CD14-positive monocyte (primary cell): ENCODE measurements around the gene GDPD4. TPM values are rescaled to one million over a fixed set of nuclear protein-coding genes. Genes with fewer than 3 reads are reported as not detected.

Source experiments
- DNase-seq, 3 donors: peaks; one replicate each; pipeline ENCODE4 v3.0.0-alpha.2; 2011 to 2022
- H2AFZ ChIP-seq: 2 replicates; pipeline ENCODE4 v1.6.0; 2012; ENCODE audit warnings: mild to moderate bottlenecking, low read depth, low read length, inconsistent platforms; ENCODE audit not compliant: insufficient read depth, poor library complexity, severe bottlenecking
- H3K27ac ChIP-seq, 2 donors: 1 replicate in 1 of 2; 2 replicates in 1 of 2; pipeline ENCODE4 v1.5.1; 2012 to 2013; ENCODE audit warnings: low read length in 2 of 2, control low read depth in 1 of 2, inconsistent platforms in 1 of 2, low read depth in 1 of 2, mild to moderate bottlenecking in 1 of 2
- H3K27me3 ChIP-seq, 2 donors: one replicate each; pipeline versions ENCODE4 v1.6.0 to v1.6.1; 2011 to 2013; ENCODE audit warnings: low read length in 2 of 2; ENCODE audit not compliant: control insufficient read depth in 2 of 2, insufficient read depth in 2 of 2
- H3K36me3 ChIP-seq, 2 donors: replicated peaks in 1 of 2; 1 replicate in 1 of 2; 2 replicates in 1 of 2; pipeline versions ENCODE4 v1.5.1 to v1.6.1; 2012 to 2013; ENCODE audit warnings: low read length in 2 of 2, control low read depth in 1 of 2, inconsistent platforms in 1 of 2, mild to moderate bottlenecking in 1 of 2; ENCODE audit not compliant: insufficient read depth in 2 of 2, control insufficient read depth in 1 of 2
- H3K4me1 ChIP-seq, 2 donors: 1 replicate in 1 of 2; 2 replicates in 1 of 2; pipeline versions ENCODE4 v1.5.1 to v1.6.1; 2012 to 2013; ENCODE audit warnings: low read length in 2 of 2, control low read depth in 1 of 2, inconsistent platforms in 1 of 2, mild to moderate bottlenecking in 1 of 2, moderate library complexity in 1 of 2; ENCODE audit not compliant: insufficient read depth in 2 of 2, control insufficient read depth in 1 of 2
- H3K4me2 ChIP-seq: replicated peaks from 2 replicates; pipeline ENCODE3; 2012; ENCODE audit warnings: low read length, moderate library complexity, mild to moderate bottlenecking; ENCODE audit not compliant: poor library complexity, severe bottlenecking; ENCODE audit errors: extremely low read depth
- H3K4me3 ChIP-seq, 3 experiments: fragments of 200-600 bp in 1 of 3; sonication (generic) in 1 of 3; replicated peaks in 1 of 3; 1 replicate in 2 of 3; 2 replicates in 1 of 3; pipeline ENCODE4 v1.5.1; 2011 to 2013; ENCODE audit warnings: low read length in 3 of 3, mild to moderate bottlenecking in 3 of 3, control low read depth in 2 of 3, low read depth in 2 of 3, inconsistent platforms in 1 of 3, moderate library complexity in 1 of 3
- H3K79me2 ChIP-seq: 2 replicates; pipeline ENCODE4 v1.6.0; 2012; ENCODE audit warnings: mild to moderate bottlenecking, control low read depth, inconsistent platforms, low read length, moderate library complexity; ENCODE audit not compliant: insufficient read depth
- H3K9ac ChIP-seq: 2 replicates; pipeline ENCODE4 v1.6.0; 2017; ENCODE audit warnings: low read length, mild to moderate bottlenecking; ENCODE audit not compliant: insufficient read depth, poor library complexity, severe bottlenecking
- H3K9me3 ChIP-seq, 2 donors: replicated peaks in 1 of 2; 1 replicate in 1 of 2; 2 replicates in 1 of 2; pipeline versions ENCODE4 v1.5.1 to v1.6.1; 2012 to 2013; ENCODE audit warnings: low read length in 2 of 2, control low read depth in 1 of 2; ENCODE audit not compliant: control insufficient read depth in 1 of 2, insufficient read depth in 1 of 2
- H4K20me1 ChIP-seq: 2 replicates; pipeline ENCODE4 v1.6.0; 2012; ENCODE audit warnings: mild to moderate bottlenecking, low read length, control low read depth, moderate library complexity; ENCODE audit not compliant: insufficient read depth
- H3K27ac Mint-ChIP-seq, 7 donors: one replicate each; pipeline ENCODE4 v1.8.0; 2020; ENCODE audit warnings: mild to moderate bottlenecking in 7 of 7, mixed read lengths in 7 of 7, moderate library complexity in 6 of 7, inconsistent platforms in 2 of 7
- H3K27me3 Mint-ChIP-seq, 3 donors: one replicate each; pipeline ENCODE4 v1.8.0; 2021 to 2022; ENCODE audit warnings: low read depth in 3 of 3, mild to moderate bottlenecking in 3 of 3, mixed read lengths in 3 of 3, moderate library complexity in 3 of 3, inconsistent platforms in 1 of 3
- H3K36me3 Mint-ChIP-seq, 2 donors: one replicate each; pipeline ENCODE4 v1.8.0; 2020; ENCODE audit warnings: mixed read lengths in 2 of 2, inconsistent platforms in 1 of 2, mild to moderate bottlenecking in 1 of 2
- H3K4me1 Mint-ChIP-seq: one replicate; pipeline ENCODE4 v1.8.0; 2020; ENCODE audit warnings: mild to moderate bottlenecking, mixed read lengths
- H3K4me3 Mint-ChIP-seq, 2 donors: one replicate each; pipeline ENCODE4 v1.8.0; 2020; ENCODE audit warnings: mild to moderate bottlenecking in 2 of 2, mixed read lengths in 2 of 2, moderate library complexity in 1 of 2
- H3K9me3 Mint-ChIP-seq, 7 donors: one replicate each; pipeline ENCODE4 v1.8.0; 2020 to 2022; ENCODE audit warnings: mixed read lengths in 7 of 7, mild to moderate bottlenecking in 6 of 7, moderate library complexity in 6 of 7, inconsistent platforms in 2 of 7
- WGBS: methylation state at CpG from one replicate; pipeline ENCODE4 v1.1.5; 2013; ENCODE audit warnings: missing lambda C conversion rate; ENCODE audit not compliant: insufficient coverage; 5-methylcytosine and 5-hydroxymethylcytosine counted together
- intact Hi-C, 2 donors: fragments of 100-400 bp; cut with micrococcal nuclease; formaldehyde crosslinking; loops; one replicate each; pipeline versions ENCODE4 v1.15.0 to v1.15.1; 2023
- polyA plus RNA-seq, 3 donors: library from polyadenylated mRNA; depleted of rRNA in 1 of 3; unstranded in 2 of 3; stranded (reverse) in 1 of 3; fragments of 300-500 nt in 2 of 3; fragments of >200 nt in 1 of 3; fragmentation: Illumina TruSeq in 2 of 3; gene quantifications; 1 replicate in 2 of 3; 2 replicates in 1 of 3; pipeline ENCODE4 v1.2.3, GENCODE V29; 2012 to 2021
- TF ChIP-seq, protein P1 (sequence below): fragments of 200-600 bp; IDR thresholded peaks from one replicate; pipeline ENCODE4 v1.8.0; 2022; ENCODE audit warnings: antibody characterized with exemption, mild to moderate bottlenecking

Gene GDPD4
- polyA plus RNA-seq, 3 donors = not detected

- H3K27me3 Mint-ChIP-seq = no peaks in the 10 kb centered on the region
- 96% methylated on average over 8 of the region's 8 CpGs for WGBS
Measured at GRCh38 chr11:77196961-77197360, 104.5 kb downstream of the GDPD4 start.

DNA sequence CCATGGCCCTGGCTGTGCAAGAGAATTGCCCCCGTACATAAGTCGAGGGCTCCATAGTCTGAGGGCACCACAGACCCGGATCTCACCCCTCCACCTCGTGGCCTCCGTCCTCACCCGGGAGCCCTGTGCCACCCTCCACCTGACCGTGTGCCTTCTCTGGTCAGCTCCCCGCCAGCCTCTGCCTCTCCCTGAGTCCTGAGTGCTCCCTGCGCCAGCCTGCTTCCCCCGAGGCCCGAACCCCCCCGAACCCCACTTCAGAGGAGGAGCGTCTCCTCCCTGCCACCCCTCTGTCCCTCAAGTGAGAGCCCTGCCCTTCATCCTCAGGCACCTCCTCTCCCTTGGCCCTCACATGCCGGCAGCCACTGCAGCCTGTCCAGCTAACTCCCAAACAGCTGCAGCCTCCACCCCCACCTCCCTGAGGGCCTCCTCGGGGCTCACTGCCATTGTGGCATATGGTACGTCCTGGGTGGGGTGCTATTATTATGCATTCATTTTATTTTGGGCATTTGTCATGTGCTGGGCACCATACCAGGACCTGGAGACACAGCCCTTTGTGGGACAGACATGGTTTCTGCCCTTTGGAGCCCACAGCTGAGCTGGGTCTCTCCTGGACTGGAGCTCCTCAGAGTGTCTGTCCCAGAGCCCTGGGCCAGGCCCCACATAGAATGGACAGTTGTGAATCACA, 106.3 kb downstream of the GDPD4 start:
- H3K9me3 Mint-ChIP-seq = peaks cover 0 to 2% (median 0%) of the 10 kb centered on the region in 7 donors
- Histone ChIP-seq H3K36me3 (peaks cover 13 to 16% of the 10 kb centered on the region in 2 donors), H3K9ac (no peak overlapping the region), H3K4me2 (no peak overlapping the region), H3K27me3 (no peaks in the 10 kb centered on the region), H3K4me1 (no peaks in the 10 kb centered on the region), H3K27ac (no peak overlapping the region), H3K79me2 (no peaks in the 10 kb centered on the region), H3K9me3 (no peaks in the 10 kb centered on the region), H4K20me1 (no peaks in the 10 kb centered on the region), H2AFZ (no peak overlapping the region), H3K4me3 (no peak overlapping the region)
- H3K4me3 Mint-ChIP-seq = no peak overlapping the region
- H3K36me3 Mint-ChIP-seq = peaks cover 10 to 22% of the 10 kb centered on the region in 2 donors
- TF ChIP-seq, protein P1, sequence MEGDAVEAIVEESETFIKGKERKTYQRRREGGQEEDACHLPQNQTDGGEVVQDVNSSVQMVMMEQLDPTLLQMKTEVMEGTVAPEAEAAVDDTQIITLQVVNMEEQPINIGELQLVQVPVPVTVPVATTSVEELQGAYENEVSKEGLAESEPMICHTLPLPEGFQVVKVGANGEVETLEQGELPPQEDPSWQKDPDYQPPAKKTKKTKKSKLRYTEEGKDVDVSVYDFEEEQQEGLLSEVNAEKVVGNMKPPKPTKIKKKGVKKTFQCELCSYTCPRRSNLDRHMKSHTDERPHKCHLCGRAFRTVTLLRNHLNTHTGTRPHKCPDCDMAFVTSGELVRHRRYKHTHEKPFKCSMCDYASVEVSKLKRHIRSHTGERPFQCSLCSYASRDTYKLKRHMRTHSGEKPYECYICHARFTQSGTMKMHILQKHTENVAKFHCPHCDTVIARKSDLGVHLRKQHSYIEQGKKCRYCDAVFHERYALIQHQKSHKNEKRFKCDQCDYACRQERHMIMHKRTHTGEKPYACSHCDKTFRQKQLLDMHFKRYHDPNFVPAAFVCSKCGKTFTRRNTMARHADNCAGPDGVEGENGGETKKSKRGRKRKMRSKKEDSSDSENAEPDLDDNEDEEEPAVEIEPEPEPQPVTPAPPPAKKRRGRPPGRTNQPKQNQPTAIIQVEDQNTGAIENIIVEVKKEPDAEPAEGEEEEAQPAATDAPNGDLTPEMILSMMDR = no peak
- no peaks in the 10 kb centered on the region for H3K27me3 Mint-ChIP-seq
- intact Hi-C loops = no loop called here
- no peak for DNase-seq
- peaks cover 12% of the 10 kb centered on the region for H3K4me1 Mint-ChIP-seq
- H3K27ac Mint-ChIP-seq = no peak overlapping the region
- 88% methylated on average over 13 of the region's 16 CpGs for WGBS

More at GRCh38 chr11:77196961-77197360, 104.5 kb downstream of the GDPD4 start:
- Mint-ChIP-seq H3K9me3 (peaks cover 0 to 2% (median 0%) of the 10 kb centered on the region in 7 donors), H3K36me3 (peaks cover 14 to 29% of the 10 kb centered on the region in 2 donors), H3K4me1 (peaks cover 10% of the 10 kb centered on the region), H3K4me3 (no peak overlapping the region), H3K27ac (no peak overlapping the region)
- Histone ChIP-seq H4K20me1 (no peaks in the 10 kb centered on the region), H3K27ac (no peak overlapping the region), H3K4me1 (no peaks in the 10 kb centered on the region), H3K9me3 (no peaks in the 10 kb centered on the region), H3K79me2 (no peaks in the 10 kb centered on the region), H3K4me3 (no peak overlapping the region), H3K27me3 (no peaks in the 10 kb centered on the region), H3K9ac (no peak overlapping the region), H3K4me2 (no peak overlapping the region), H2AFZ (no peak overlapping the region), H3K36me3 (peaks cover 12% of the 10 kb centered on the region in 2 donors)
- intact Hi-C loops = no loop called here
- TF ChIP-seq, protein P1 = no peak
- DNase-seq = no peak
